ENCODE data around the gene IFTAP.
A peak's percentile ranks its signal among the peaks of the same experiment; 100 is the strongest.
"Not testable (repeated sequence)": the region's sequence is repeated elsewhere in the genome, so short reads cannot be mapped to it uniquely, and the experiment has no call there.

IFTAP gene

DNA sequence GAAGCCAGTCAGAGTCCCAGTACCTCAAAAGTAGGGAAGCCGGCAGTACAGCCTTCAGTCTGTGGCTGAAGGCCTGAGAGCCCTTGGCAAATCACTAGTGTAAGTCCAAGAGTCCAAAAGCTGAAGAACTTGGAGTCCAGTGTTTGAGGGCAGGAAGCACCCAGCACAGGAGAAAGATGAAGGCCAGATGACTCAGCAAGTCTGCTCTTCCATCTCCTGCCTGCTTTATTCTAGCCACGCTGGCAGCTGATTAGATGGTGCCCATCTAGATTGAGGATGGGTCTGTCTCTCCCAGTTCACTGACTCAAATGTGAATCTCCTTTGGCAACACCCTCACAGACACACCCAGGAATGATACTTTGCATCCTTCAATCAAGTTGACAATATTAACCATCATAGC is 67.1 kb downstream of the IFTAP start:
- not testable (repeated sequence) for H3K4me3 Mint-ChIP-seq; DNase-seq (ENCODE audit: low spot score in 2 of 2); H3K36me3 Mint-ChIP-seq; H3K9me3 Mint-ChIP-seq; H3K4me1 Mint-ChIP-seq; H3K27ac Mint-ChIP-seq; ATAC-seq

DNA sequence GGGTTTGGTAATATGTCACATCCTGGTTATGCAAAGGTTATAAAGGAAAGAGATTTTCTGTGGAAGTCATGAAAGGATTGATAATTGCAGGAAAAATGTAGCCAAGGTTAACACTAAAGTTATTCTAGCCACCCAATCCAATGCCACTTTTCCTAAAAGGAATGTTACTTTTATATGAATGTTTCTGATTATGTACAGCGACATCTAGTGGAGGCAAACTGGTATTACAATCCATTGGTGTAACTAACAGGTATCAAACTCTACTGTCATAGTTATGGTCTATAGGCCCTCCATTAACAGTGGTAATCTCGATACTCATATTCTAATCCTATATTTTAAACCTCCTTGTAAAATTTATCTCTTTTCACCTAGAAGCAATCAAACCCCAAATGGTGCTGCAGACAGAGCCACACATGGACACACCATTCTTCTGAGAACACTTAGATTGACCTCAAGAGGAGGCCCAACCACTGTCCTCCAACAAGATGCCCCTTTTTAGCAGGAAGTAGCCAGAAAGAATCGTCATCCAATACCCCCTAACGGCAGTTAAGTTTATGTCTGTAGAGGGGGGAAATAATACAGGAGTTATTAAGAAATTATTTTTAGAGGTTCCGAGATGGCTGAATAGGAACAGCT is 78.6 kb downstream of the IFTAP start:
- Mint-ChIP-seq H3K9me3 (no peaks in the 10 kb centered on the region), H3K36me3 (no peaks in the 10 kb centered on the region), H3K4me1 (no peaks in the 10 kb centered on the region), H3K4me3 (no peak overlapping the region), H3K27ac (no peak overlapping the region)
- ATAC-seq (no peak), DNase-seq (ENCODE audit: low spot score in 2 of 2) (no peak)

DNA sequence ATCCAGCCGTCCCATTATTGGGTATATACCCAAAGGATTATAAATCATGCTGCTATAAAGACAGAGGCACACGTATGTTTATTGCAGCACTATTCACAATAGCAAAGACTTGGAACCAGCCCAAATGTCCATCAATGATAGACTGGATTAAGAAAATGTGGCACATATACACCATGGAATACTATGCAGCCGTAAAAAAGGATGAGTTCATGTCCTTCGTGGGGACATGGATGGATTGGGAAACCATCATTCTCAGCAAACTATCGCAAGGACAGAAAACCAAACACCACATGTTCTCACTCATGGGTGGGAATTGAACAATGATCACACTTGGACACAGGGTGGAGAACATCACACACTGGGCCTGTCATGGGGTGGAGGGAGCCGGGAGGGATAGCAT is 85.2 kb downstream of the IFTAP start:
- not testable (repeated sequence) for H3K36me3 Mint-ChIP-seq; H3K4me1 Mint-ChIP-seq; ATAC-seq; DNase-seq (ENCODE audit: low spot score in 2 of 2); H3K9me3 Mint-ChIP-seq; H3K4me3 Mint-ChIP-seq; H3K27ac Mint-ChIP-seq

DNA sequence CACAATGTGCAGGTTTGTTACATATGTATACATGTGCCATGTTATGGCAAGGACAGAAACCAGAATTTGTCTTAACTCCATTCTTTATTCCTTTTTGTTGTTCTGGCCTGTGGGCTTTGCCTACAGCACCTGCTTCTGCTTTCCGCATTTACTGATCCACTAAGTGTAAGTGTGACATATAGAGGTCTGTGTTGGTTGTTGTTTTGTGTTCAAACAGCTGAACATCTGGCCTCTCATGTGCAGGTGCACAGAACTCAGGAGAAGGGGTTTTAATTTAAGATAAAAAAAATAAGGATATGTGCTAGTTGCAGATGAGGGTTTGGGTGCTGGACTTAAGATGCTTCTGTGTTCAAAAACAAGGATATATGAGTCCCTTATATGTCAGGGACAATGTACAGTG is 89.5 kb downstream of the IFTAP start:
- H3K27ac Mint-ChIP-seq: no peak overlapping the region
- no peak for ATAC-seq
- H3K9me3 Mint-ChIP-seq: no peaks in the 10 kb centered on the region
- H3K4me3 Mint-ChIP-seq: no peak overlapping the region
- no peaks in the 10 kb centered on the region for H3K4me1 Mint-ChIP-seq
- DNase-seq (ENCODE audit: low spot score in 2 of 2): no peak
- H3K36me3 Mint-ChIP-seq: no peaks in the 10 kb centered on the region

DNA sequence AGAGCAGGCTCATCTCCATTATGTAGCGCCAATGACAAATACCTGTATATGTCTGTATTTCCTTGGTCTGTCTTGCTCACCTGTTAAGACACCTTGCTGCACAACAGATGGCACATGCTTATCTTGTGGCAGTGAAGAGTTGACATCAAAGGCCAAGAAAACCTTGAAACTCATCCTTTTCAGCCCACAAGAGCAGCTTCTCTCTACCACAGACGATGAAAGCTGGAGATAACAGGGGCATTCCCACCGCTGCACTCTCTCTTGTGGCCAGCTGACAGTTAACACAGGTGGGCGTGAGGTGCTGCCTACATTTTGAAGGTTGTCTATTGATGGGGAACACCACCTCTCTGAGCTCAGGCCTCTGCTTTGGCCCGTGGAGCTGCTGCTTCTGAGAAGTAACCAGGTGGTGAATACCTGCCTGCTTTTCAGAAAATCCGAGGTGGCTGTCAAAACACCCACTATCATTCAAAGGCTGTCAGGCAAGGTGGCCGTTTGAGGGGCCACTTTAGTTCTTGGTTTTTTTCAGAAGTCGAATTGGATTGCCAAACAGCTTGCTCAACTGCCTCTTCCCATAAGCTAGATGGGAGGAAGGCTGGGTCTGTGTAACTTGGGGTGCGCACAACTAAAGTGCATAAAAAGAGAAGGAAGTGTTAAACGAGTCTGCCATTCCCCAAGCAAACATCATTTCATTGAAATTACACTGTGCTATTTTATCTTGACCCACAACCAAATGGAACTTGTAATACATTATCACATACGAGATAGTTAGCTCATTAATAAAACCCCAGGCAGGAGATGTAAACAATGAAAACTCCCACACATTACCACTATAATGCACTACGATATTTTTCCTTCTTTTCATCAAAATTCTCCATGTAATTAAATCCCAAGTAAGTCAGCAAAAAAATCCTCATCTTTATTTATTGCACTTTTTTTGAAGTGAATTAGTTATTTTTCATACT is 90.8 kb downstream of the IFTAP start:
- Mint-ChIP-seq H3K36me3 (no peaks in the 10 kb centered on the region), H3K4me3 (no peak overlapping the region), H3K4me1 (no peaks in the 10 kb centered on the region), H3K27ac (no peak overlapping the region), H3K9me3 (no peaks in the 10 kb centered on the region)
- ATAC-seq: peak; percentile 68
- no peak for DNase-seq (ENCODE audit: low spot score in 2 of 2)

DNA sequence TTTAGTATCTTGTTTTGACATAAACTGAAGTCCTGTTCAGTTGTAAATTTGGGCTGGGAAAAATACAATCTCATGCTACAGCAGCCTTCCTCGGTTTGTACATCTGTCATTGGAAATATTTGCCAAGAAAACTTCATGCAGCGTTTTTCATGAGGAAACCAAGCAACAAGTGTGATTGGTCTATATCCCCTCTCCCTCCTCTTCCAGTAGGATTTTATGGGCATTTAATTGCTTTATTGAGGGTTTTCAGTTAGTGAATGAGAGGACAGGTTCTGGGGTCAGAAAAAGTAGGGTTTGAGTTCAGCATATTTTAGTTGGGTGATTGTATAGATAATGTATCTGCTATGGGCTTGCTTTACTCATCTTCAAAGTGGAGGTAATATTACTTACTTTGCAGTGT is 93.8 kb downstream of the IFTAP start:
- H3K4me1 Mint-ChIP-seq: no peaks in the 10 kb centered on the region
- H3K9me3 Mint-ChIP-seq: no peaks in the 10 kb centered on the region
- no peaks in the 10 kb centered on the region for H3K36me3 Mint-ChIP-seq
- DNase-seq (ENCODE audit: low spot score in 2 of 2) (no peak), ATAC-seq (no peak)
- no peak overlapping the region for H3K27ac Mint-ChIP-seq
- H3K4me3 Mint-ChIP-seq: no peak overlapping the region

DNA sequence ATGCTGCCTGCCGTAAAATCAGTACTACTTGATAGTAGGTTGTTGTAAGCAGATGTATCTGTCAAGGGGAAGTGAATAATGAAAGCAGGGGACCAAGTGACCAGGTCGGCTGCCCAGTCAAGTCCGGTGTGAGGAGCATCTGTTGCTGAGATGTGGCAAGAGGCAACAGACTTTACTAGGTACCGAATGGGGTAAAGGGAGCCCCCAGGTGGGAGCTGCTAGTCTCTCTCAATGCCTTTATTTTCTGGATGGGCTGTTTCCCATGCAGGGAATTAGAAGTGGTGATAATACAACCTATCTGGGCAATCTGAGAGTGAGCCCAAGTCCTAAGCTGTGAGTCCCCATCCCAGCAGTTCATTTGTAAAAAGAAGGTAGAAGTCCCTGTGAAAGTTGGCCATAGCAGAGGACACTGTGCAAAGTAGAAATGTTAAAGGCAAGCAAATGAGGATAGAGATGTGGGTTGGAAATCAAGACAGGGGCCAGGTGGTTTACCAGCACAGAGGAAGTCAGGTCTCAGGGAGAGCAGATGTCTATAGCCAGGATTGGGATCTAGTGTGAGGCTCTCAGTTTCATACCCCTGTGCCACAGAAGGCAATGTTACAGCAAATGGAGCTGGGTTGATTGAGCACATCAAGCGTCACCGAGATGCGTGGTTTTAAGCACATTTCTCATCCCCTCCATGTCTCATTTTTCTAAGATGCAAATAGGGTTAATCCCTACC is 94.4 kb downstream of the IFTAP start:
- Mint-ChIP-seq H3K9me3 (no peaks in the 10 kb centered on the region), H3K36me3 (no peaks in the 10 kb centered on the region), H3K27ac (no peak overlapping the region), H3K4me1 (no peaks in the 10 kb centered on the region), H3K4me3 (no peak overlapping the region)
- ATAC-seq (peak; percentile 21), DNase-seq (ENCODE audit: low spot score in 2 of 2) (no peak)

DNA sequence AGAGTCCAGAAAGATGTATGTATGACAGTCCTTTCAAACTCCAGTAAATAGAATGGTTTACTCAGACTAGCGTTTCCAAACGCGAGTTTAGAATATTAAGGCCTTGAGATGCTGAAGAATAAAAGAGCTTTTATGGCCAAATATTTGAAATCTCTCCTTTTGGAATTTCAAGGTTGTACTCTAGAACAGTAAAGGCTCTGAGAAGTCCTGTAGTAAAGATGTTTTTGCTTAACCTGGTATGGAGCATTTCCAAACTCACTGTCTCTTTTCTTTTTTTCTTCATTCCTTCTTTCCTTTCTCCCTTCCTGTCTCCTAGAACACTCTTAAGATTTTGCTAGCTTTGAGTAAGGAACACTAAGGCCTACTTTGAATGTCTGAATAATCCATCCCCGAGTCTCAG is 95.1 kb downstream of the IFTAP start:
- H3K27ac Mint-ChIP-seq: no peak overlapping the region
- no peaks in the 10 kb centered on the region for H3K36me3 Mint-ChIP-seq
- H3K4me1 Mint-ChIP-seq: no peaks in the 10 kb centered on the region
- DNase-seq (ENCODE audit: low spot score in 2 of 2) (no peak), ATAC-seq (no peak)
- H3K4me3 Mint-ChIP-seq: no peak overlapping the region
- no peaks in the 10 kb centered on the region for H3K9me3 Mint-ChIP-seq

DNA sequence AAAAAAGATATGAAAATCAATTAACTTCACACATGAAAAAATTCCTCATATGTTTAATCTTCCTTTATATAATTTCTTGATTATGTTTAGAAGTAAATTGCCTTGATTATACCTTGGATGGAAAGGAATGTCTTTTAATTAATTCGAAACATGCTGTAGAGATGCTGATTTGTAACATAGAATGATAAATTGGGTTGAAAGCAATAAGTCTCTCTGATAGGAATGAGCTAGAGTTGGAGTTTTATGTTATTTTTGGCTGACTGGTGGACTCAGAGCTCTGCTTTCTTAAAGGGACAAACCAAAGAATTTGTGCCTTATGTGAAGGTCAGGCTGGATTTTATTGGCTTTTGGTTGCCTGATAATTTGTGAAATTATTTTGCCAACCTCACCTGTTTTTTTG is 98.4 kb downstream of the IFTAP start:
- Mint-ChIP-seq H3K36me3 (no peaks in the 10 kb centered on the region), H3K4me3 (no peak overlapping the region), H3K4me1 (no peaks in the 10 kb centered on the region), H3K27ac (no peak overlapping the region), H3K9me3 (no peaks in the 10 kb centered on the region)
- ATAC-seq (no peak), DNase-seq (ENCODE audit: low spot score in 2 of 2) (no peak)

DNA sequence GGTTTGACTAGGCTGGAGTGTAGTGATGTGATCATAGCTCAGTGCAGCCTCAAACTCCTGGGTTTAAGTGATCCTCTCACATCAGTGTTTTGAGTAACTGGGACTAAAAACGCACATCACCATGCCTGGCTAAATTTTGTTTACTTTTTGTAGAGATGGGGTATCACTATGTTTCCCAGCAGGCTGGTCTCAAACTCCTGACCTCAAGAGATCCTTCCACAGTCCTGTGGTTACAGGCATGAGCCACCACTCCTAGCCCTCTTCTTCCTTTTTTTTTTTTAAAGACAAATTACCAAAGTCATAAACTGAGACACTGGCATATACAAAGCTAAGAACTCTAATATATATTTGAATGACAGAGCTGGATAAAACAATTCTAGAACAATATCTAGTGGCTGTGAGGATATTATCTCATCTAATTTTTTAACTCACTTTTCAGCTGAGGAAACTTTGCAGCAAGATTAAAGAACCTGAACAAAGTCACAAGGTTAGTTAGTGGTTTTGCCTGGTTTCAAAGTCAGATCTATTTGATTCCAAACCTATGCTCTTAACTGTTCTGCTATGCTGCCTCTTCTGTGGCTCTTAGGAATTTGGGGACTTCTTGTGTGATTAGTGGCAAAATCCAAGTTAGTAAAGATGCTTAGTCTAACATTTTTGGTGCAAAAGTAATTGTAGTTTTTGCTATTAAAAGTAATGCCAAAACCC is 99.0 kb downstream of the IFTAP start:
- Mint-ChIP-seq H3K4me3 (no peak overlapping the region), H3K4me1 (no peaks in the 10 kb centered on the region), H3K27ac (no peak overlapping the region), H3K36me3 (no peaks in the 10 kb centered on the region), H3K9me3 (no peaks in the 10 kb centered on the region)
- ATAC-seq: no peak
- no peak for DNase-seq (ENCODE audit: low spot score in 2 of 2)

DNA sequence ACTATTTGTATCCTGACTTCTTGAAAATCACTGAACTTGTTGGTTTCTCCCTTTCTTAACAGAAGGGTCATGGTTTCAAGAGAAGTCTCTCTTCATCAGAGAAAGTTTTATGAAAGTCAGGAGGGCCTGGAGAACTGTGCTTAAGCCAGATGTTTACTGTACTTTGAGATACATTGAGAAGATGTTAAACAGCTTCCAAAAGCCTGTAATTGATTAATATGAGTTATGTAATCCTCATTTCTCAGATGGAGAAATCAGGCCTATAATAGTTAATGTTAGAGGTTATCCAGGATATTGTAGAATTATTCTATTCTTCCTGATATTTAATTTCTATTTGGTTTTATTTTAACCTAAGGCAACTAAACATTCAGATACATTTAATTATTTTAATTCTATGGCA is 100.8 kb downstream of the IFTAP start:
- no peak overlapping the region for H3K4me3 Mint-ChIP-seq

DNA sequence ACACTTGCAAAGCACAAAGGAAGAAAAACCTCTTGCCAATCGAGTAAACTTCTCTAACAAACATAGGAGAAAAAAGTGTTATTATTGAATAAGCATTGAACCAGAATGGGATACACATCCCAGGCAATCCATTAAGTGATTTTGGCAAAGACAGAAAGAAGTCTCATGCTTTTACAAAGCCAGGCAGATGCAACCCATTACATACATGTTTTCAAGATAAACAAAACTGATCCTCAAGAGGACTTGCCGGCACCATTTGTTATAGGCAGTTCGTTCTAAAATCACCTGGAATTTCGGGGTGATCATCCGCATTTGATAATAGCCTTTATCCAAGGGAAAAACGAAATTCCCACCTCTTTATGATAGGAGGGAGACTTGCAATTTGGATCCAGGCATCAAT is 101.3 kb downstream of the IFTAP start:
- Mint-ChIP-seq H3K9me3 (no peaks in the 10 kb centered on the region), H3K4me1 (no peaks in the 10 kb centered on the region), H3K4me3 (no peak overlapping the region), H3K27ac (no peak overlapping the region), H3K36me3 (no peaks in the 10 kb centered on the region)
- ATAC-seq (no peak), DNase-seq (ENCODE audit: low spot score in 2 of 2) (no peak)

More for the DNA sequence above, 100.8 kb downstream of the IFTAP start:
- no peaks in the 10 kb centered on the region for H3K36me3 Mint-ChIP-seq
- DNase-seq (ENCODE audit: low spot score in 2 of 2) (no peak), ATAC-seq (no peak)
- no peaks in the 10 kb centered on the region for H3K9me3 Mint-ChIP-seq
- H3K27ac Mint-ChIP-seq: no peak overlapping the region
- H3K4me1 Mint-ChIP-seq: no peaks in the 10 kb centered on the region

DNA sequence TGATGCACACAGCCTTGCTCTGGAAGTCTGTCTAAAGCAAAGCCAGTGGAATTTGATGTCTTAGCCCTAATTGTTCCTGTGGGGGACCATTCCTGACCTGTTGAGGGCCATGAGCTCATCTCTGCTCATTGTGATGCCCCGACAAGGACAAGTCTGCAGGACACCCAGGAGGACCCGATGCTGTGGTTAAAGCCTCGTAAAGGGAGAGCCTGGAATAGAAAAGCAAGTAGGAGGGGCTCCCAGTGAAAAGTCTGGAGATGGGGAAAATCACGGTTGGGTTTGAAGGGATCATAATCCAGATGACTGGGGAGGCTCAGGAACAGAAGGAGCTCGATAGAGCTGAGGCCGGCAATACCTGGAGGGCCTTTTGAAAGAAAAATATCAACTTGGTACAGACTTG is 102.2 kb downstream of the IFTAP start:
- H3K4me1 Mint-ChIP-seq: no peaks in the 10 kb centered on the region
- no peaks in the 10 kb centered on the region for H3K36me3 Mint-ChIP-seq
- H3K4me3 Mint-ChIP-seq: no peak overlapping the region
- H3K9me3 Mint-ChIP-seq: no peaks in the 10 kb centered on the region
- ATAC-seq (no peak), DNase-seq (ENCODE audit: low spot score in 2 of 2) (no peak)
- H3K27ac Mint-ChIP-seq: no peak overlapping the region

DNA sequence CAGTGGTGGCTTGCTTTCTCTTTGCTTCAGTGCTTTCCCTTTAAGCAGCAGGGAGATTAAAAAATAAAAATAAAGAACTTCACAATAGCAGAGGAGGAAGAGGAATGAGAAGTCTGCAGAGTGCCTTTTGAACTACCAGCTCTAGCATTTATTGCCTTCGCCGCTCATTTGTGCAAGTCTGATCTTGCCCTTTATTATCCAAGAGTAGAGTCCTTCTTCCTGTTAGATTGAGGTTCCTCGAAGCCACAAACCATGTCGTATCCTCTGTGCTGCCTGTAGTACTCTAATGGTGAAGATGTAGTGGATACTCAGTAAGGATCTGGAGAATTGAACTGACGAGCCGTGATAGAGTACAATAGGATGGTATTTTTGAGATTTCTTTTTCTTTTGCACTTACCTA is 105.0 kb downstream of the IFTAP start:
- H3K27ac Mint-ChIP-seq: no peak overlapping the region
- no peaks in the 10 kb centered on the region for H3K4me1 Mint-ChIP-seq
- no peaks in the 10 kb centered on the region for H3K9me3 Mint-ChIP-seq
- ATAC-seq (no peak), DNase-seq (ENCODE audit: low spot score in 2 of 2) (no peak)
- H3K4me3 Mint-ChIP-seq: no peak overlapping the region
- no peaks in the 10 kb centered on the region for H3K36me3 Mint-ChIP-seq

DNA sequence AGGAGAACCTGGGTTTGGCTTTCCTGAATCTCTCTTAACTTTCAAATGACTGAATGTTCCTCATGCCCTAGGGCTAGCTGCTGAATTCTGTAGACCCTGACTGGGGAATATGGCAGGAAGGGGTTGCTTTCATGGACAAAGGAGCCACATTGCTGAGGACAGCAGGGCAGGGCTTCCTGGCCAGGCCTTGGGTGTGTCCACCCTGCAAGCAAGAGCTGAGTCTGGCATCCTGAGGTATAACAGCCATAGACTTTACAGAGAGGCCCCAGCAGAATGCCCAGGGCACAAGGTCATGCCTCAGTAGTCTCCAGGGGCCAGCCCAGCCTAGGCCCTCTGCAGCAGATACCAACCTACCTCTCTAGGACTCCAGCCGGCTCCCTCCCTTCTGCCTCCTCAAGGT is 105.9 kb downstream of the IFTAP start:
- H3K4me3 Mint-ChIP-seq: no peak overlapping the region
- no peaks in the 10 kb centered on the region for H3K36me3 Mint-ChIP-seq
- no peaks in the 10 kb centered on the region for H3K4me1 Mint-ChIP-seq
- ATAC-seq (peak; percentile 46), DNase-seq (ENCODE audit: low spot score in 2 of 2) (no peak)
- H3K27ac Mint-ChIP-seq: no peak overlapping the region
- no peaks in the 10 kb centered on the region for H3K9me3 Mint-ChIP-seq
